Gastrocnemius medialis (tissue), 4 donors: ENCODE results near the gene HIVEP2. TPM values are rescaled to one million over a fixed set of nuclear protein-coding genes. Genes with fewer than 3 reads are reported as not detected.

ENCODE experiments used
- ATAC-seq, 2 donors: fragments of 150-250 bp; one replicate each; pipeline ENCODE4 v1.9.1; 2016
- DNase-seq, 2 donors: peaks; one replicate each; pipeline ENCODE4 v3.0.0-alpha.2; 2019
- H3K27ac ChIP-seq, 4 donors: fragments of 200-600 bp; sonication (generic); 1 replicate in 1 of 4; 2 replicates in 3 of 4; pipeline ENCODE4 v1.5.1; 2016 to 2018; ENCODE audit warnings: mild to moderate bottlenecking in 2 of 4, moderate library complexity in 1 of 4
- H3K27me3 ChIP-seq, 3 donors: fragments of 200-600 bp; sonication (generic) in 2 of 3; 1 replicate in 1 of 3; 2 replicates in 2 of 3; pipeline versions ENCODE4 v1.5.1 to v1.6.0; 2016 to 2019; ENCODE audit warnings: mild to moderate bottlenecking in 1 of 3, moderate library complexity in 1 of 3
- H3K36me3 ChIP-seq, 2 donors: fragments of 200-600 bp; sonication (generic) in 1 of 2; one replicate each; pipeline ENCODE4 v1.5.1; 2017 to 2018
- H3K4me1 ChIP-seq, 2 donors: fragments of 200-600 bp; sonication (generic) in 1 of 2; one replicate each; pipeline ENCODE4 v1.5.1; 2016 to 2017; ENCODE audit warnings: mild to moderate bottlenecking in 2 of 2
- H3K4me3 ChIP-seq, 4 donors: fragments of 200-600 bp; sonication (generic) in 3 of 4; 1 replicate in 1 of 4; 2 replicates in 3 of 4; pipeline ENCODE4 v1.5.1; 2016 to 2019; ENCODE audit warnings: mild to moderate bottlenecking in 2 of 4
- H3K9me3 ChIP-seq, 3 donors: fragments of 200-600 bp; sonication (generic) in 2 of 3; 1 replicate in 1 of 3; 2 replicates in 2 of 3; pipeline ENCODE4 v1.5.1; 2016 to 2019
- CTCF ChIP-seq, 5 experiments: fragments of 450-650 bp in 3 of 5; fragments of 200-600 bp in 2 of 5; sonication (generic) in 2 of 5; IDR thresholded peaks in 4 of 5; conservative IDR thresholded peaks in 1 of 5; 1 replicate in 4 of 5; 2 replicates in 1 of 5; pipeline ENCODE4 v1.5.1; 2016 to 2019; ENCODE audit warnings: antibody characterized with exemption in 5 of 5, mild to moderate bottlenecking in 3 of 5, moderate library complexity in 3 of 5
- POLR2A ChIP-seq, 2 donors: fragments of 450-650 bp; IDR thresholded peaks; one replicate each; pipeline ENCODE4 v1.6.1; 2017; ENCODE audit warnings: antibody characterized with exemption in 2 of 2, mild to moderate bottlenecking in 2 of 2, moderate library complexity in 2 of 2
- in situ Hi-C, 4 donors: fragments of 200-750 bp; cut with MboI; loops; one replicate each; pipeline versions ENCODE4 v1.15.0 to v1.8.0; 2017; ENCODE audit warnings: low sequenced_read_pairs in 4 of 4
- intact Hi-C: fragments of 100-400 bp; cut with DNase I; formaldehyde crosslinking; loops from one replicate; pipeline ENCODE4 v1.15.1; 2023; ENCODE audit warnings: low total_unique reads
- total RNA-seq, 4 donors: library from RNA; depleted of rRNA; stranded (reverse); fragments of >200 nt; gene quantifications; one replicate each; pipeline versions ENCODE4 v1.1.0 to v1.2.3, GENCODE V29; 2016

Gene HIVEP2
- total RNA-seq, 4 donors from 2014 or later: 15.9 to 29.4 (median 25.3) TPM

- in situ Hi-C loops: no loop called here
- ATAC-seq: no peak
- intact Hi-C loops: no loop called here
- Histone ChIP-seq H3K27ac (peak overlapping the region; percentile 56 to 93 (median 56)), H3K36me3 (no peaks in the 10 kb centered on the region), H3K4me1 (peaks cover 80 to 90% of the 10 kb centered on the region in 2 donors), H3K4me3 (no peak overlapping the region), H3K27me3 (no peaks in the 10 kb centered on the region), H3K9me3 (no peaks in the 10 kb centered on the region)
- DNase-seq: no peak
- TF ChIP-seq POLR2A (IDR thresholded peaks at IDR 0.05) (no peak), CTCF (IDR thresholded peaks at IDR 0.05 in 4 of 5, conservative IDR thresholded peaks at IDR 0.05 in 1 of 5) (no peak)
Observed at GRCh38 chr6:142850679-142851423, 94.1 kb downstream of the HIVEP2 start.

- intact Hi-C loops: no loop called here
- no peaks in the 10 kb centered on the region for H3K27me3 ChIP-seq
- peaks cover 82 to 90% of the 10 kb centered on the region in 2 donors for H3K4me1 ChIP-seq
- H3K27ac ChIP-seq: peak overlapping the region; percentile 85 to 93 (median 91)
- H3K4me3 ChIP-seq: no peak overlapping the region
- no peaks in the 10 kb centered on the region for H3K36me3 ChIP-seq
- DNase-seq (no peak), ATAC-seq (no peak)
- H3K9me3 ChIP-seq: no peaks in the 10 kb centered on the region
- TF ChIP-seq CTCF (IDR thresholded peaks at IDR 0.05 in 4 of 5, conservative IDR thresholded peaks at IDR 0.05 in 1 of 5) (no peak), POLR2A (IDR thresholded peaks at IDR 0.05) (no peak)
- in situ Hi-C loops: loop anchor here in 2 of 4 donors (10.0 to 25.0 kb wide), 2 partner anchors 88 to 96 kb away; partner anchors contain the start of gene HIVEP2 (in 2 of the 2)
Observed at GRCh38 chr6:142848976-142849375, 96.0 kb downstream of the HIVEP2 start.

- TF ChIP-seq CTCF (IDR thresholded peaks at IDR 0.05 in 4 of 5, conservative IDR thresholded peaks at IDR 0.05 in 1 of 5) (no peak), POLR2A (IDR thresholded peaks at IDR 0.05) (no peak)
- Histone ChIP-seq H3K4me3 (no peak overlapping the region), H3K27ac (peak overlapping the region; percentile 85 to 93 (median 91)), H3K27me3 (no peaks in the 10 kb centered on the region), H3K36me3 (no peaks in the 10 kb centered on the region), H3K9me3 (no peaks in the 10 kb centered on the region), H3K4me1 (peaks cover 80 to 90% of the 10 kb centered on the region in 2 donors)
- intact Hi-C loops (no loop called here), in situ Hi-C loops (loop anchor here in 2 of 4 donors (10.0 to 25.0 kb wide), 2 partner anchors 89 to 97 kb away; partner anchors contain the start of gene HIVEP2 (in 2 of the 2))
- DNase-seq (no peak), ATAC-seq (no peak)
Observed at GRCh38 chr6:142848156-142848555, 96.8 kb downstream of the HIVEP2 start.

- H3K4me3 ChIP-seq: peak overlapping the region in 3 of 4 donors; percentile 48 to 50 (median 48)
- peak overlapping the region; percentile 85 to 93 (median 91) for H3K27ac ChIP-seq
- H3K4me1 ChIP-seq: peaks cover 80 to 90% of the 10 kb centered on the region in 2 donors
- TF ChIP-seq POLR2A (IDR thresholded peaks at IDR 0.05) (peak in 1 of 2 donors; percentile 48), CTCF (IDR thresholded peaks at IDR 0.05 in 4 of 5, conservative IDR thresholded peaks at IDR 0.05 in 1 of 5) (no peak)
- H3K36me3 ChIP-seq: no peaks in the 10 kb centered on the region
- in situ Hi-C loops (loop anchor here in 2 of 4 donors (10.0 to 25.0 kb wide), 2 partner anchors 90 to 98 kb away; partner anchors contain the start of gene HIVEP2 (in 2 of the 2)), intact Hi-C loops (loop anchor here (1.0 kb wide), 2 partner anchors 38 to 99 kb away; no protein-coding TSS in a partner anchor)
- H3K27me3 ChIP-seq: no peaks in the 10 kb centered on the region
- H3K9me3 ChIP-seq: no peaks in the 10 kb centered on the region
- ATAC-seq (peak; percentile 79 to 87), DNase-seq (peak; percentile 81 to 85)
Observed at GRCh38 chr6:142846883-142847287, 98.1 kb downstream of the HIVEP2 start.
